NAMALWA (cell line): ENCODE data around the gene ZBTB39.
"Not testable (repeated sequence)": the region's sequence is repeated elsewhere in the genome, so short reads cannot be mapped to it uniquely, and the experiment has no call there.

Experiments
- DNase-seq: peaks from one replicate; pipeline ENCODE4 v3.0.0-alpha.2; 2015; ENCODE audit warnings: low spot score

Gene ZBTB39

GRCh38 chr12:56980268-56980667 is 26.1 kb downstream of the ZBTB39 start:
- DNase-seq = no peak

DNA sequence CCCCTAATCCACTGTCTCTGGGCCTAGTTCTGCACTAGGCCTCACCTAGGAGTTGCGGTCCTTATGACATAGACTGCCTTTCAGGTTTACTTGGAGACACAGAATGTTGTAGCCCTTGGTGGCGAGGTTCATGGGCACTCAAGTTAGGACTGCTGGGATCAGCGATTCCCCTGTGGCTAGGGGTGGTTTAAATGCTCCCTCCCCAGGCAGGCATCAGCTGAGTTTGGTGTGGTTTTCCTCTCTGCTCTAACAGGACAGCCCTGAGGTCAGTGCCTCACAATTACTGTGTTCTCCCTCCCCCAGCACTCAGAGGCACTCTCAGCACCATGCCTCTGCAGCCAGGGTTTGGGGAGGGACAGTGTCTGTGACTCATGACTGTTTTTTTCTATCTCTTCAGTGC is 26.7 kb downstream of the ZBTB39 start:
- no peak for DNase-seq

DNA sequence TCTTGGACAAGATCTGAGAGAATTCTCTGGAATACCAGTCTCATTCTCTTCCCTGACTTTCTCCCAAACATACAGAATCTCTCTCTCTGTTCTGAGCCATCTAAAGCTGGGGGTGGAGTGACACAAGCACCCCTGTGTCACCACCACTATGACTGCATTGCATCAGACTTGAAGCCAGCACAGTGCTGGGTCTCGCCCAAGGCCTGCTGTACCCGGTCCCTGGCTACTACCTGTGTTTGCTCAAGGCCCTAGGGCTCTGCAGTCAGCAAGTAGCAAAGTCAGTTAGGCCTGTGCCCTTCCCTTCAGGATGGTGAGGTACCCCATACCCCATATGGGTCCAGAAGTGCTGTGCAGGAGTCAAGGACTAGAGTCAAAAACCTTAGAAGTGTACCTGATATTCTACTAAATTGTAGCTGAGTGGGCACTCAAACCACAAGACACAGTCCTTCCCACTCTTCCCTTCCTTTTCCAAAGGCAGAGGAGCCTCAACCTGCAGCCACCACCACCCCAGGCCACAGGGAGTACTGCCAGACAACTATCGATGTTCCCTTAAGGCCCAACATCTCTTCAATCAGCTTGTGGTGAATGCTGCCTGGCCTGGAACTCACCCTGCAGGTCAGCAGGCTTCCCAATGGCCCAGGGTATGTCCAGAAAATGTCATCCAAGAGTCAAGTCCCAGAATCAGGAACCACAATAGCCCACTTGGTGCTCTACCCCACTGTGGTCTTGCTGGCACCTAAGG is 27.8 kb downstream of the ZBTB39 start:
- no peak for DNase-seq

DNA sequence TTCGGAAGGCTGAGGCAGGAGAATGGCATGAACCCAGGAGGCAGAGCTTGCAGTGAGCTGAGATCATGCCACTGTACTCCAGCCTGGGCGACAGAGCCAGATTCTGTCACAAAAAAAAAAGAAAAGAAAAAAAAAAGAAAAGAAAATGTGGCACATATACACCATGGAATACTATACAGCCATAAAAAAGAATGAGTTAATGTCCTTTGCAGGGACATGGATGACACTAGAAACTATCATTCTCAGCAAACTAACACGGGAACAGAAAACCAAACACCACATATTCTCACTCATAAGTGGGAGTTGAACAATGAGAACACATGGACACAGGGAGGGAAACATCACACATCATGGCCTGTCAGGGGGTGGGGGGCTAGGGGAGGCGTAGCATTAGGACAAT is 29.0 kb downstream of the ZBTB39 start:
- not testable (repeated sequence) for DNase-seq

DNA sequence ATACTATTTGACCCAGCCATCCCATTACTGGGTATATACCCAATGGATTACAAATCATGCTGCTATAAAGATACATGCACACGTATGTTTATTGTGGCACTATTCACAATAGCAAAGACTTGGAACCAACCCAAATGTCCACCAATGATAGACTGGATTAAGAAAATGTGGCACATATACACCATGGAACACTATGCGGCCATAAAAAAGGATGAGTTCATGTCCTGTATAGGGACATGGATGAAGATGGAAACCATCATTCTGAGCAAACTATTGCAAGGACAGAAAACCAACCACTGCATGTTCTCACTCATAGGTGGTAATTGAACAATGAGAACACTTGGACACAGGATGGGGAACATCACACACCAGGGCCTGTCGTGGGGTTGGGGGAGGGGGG is 32.1 kb downstream of the ZBTB39 start:
- DNase-seq = not testable (repeated sequence)

- not testable (repeated sequence) for DNase-seq
These were observed 37.4 kb downstream of the ZBTB39 start for GRCh38 chr12:56968910-56969309.

- not testable (repeated sequence) for DNase-seq
These were observed 40.2 kb downstream of the ZBTB39 start for GRCh38 chr12:56965997-56966642.

DNA sequence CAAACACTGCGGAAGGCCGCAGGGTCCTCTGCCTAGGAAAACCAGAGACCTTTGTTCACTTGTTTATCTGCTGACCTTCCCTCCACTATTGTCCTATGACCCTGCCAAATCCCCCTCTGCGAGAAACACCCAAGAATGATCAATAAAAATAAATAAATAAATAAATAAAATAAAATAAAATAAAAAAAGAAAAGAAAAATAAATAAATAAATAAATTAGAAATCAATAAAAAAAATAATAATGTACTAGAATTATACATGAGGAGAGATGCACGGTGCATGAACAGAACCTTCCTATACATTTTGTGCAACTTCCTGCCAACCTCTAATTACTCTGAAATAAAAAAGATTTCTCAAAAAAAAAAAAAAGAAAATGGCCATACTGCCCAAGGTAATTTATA is 41.2 kb downstream of the ZBTB39 start:
- not testable (repeated sequence) for DNase-seq

GRCh38 chr12:56963557-56963956 is 42.8 kb downstream of the ZBTB39 start:
- not testable (repeated sequence) for DNase-seq

- DNase-seq = not testable (repeated sequence)
These were observed 44.1 kb downstream of the ZBTB39 start for GRCh38 chr12:56962247-56962646.

DNA sequence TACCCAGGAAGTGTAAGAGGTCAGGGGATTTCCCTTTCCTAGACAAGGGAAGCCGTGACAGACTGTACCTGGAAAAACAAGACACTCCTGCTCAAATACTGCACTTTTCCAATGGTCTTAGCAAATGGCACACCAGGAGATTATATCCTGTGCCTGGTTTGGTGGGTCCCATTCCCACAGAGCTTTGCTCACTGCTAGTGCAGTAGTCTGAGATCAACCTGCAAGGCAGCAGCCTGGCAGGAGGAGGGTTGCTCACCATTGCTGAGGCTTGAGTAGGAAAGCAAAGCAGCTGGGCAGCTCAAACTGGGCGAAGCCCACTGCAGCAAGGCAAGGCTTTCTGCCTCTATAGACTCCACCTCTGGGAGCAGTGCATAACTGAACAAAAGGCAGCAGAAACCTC is 47.9 kb downstream of the ZBTB39 start:
- no peak for DNase-seq

- no peak for DNase-seq
These were observed 48.9 kb downstream of the ZBTB39 start, which contains the start of gene RDH16 for GRCh38 chr12:56957229-56958052. Gene RDH16, minus strand, starts transcription at chr12:56957608. Its CDS starts 146 bp downstream, at chr12:56957462.

- no peak for DNase-seq
These were observed 50.6 kb downstream of the ZBTB39 start for GRCh38 chr12:56955631-56956256.

DNA sequence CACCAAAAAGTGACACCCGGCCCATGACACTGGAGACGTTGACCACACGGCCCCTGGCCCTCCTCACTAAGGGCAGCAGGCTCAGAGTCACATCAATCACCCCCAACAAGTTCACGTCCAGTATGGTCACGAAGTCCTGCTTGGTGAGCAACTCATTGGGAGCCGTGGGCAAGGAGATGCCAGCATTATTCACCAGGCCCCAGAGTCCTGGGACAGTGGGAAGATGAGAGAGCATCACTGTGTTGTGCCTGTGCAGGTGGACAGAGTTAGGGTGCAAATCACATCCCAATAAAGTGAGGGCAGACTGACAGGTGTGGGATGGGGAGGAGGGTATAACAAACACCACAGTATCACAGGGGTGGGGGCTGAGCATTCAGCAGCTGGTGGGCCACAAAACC is 51.4 kb downstream of the ZBTB39 start:
- DNase-seq = no peak

GRCh38 chr12:56954057-56954957 is 52.0 kb downstream of the ZBTB39 start:
- DNase-seq = no peak

- no peak for DNase-seq
These were observed 53.0 kb downstream of the ZBTB39 start for GRCh38 chr12:56953314-56953713.

DNA sequence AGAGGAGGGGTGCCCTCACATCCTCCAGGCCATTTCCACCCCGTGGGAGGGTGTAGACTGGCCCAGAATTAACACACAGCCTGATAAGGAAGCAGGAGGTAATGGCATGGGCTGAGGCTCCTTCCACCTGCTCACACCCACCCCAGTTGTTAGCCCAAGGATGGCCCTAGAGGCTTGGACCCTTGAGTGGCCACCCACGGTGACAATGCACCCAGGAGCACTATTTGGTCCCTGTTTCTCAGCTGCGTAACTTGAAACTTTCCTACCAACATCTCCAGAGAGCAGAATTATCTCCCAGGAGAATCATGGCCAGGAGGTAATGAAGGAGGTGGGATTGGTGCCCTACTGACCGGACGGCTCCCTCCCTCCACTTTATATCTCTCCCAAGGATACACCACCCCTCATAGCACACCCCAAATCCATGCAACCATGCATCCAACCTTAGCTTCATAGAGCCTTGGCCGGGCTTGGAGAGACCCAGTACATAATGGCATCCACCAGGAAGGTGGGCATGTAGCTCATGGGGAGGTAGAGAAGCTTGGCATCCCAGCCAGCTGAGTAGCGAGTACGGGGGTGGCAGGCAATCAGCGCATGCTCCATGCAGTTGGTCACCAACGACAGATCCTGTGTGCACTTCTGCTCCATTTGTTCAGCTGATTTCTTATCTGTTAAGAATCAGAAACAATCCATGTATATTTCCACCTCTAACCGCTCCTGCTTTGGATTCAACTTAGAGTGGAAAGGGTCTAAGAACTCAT is 54.6 kb downstream of the ZBTB39 start:
- no peak for DNase-seq

DNA sequence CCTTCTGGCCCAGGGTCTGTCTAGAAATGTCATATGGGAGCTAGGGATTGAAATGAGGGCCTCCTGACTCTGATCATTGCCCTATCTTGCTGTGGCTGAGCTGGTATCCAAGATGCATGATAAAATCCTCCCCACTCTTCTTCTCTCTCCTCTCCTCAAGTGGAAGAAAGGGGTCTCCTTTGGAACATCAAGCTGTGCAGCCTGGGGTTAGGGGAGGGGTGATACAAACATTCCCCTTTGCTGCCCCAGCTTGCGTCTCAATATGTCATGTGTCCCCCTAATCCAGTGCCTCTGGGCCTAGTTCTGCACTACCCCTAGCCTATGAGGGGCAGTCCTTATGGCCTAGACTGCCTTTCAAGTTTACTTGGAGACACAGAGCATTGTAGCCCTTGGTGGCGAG is 57.5 kb downstream of the ZBTB39 start:
- no peak for DNase-seq
